ENCODE measurements around the gene CFAP69. TPM values are rescaled to one million over a fixed set of nuclear protein-coding genes. Genes with fewer than 3 reads are reported as not detected.

CFAP69 gene
- total RNA-seq, 1 experiment from 2014 or later = 3.4 TPM

DNA sequence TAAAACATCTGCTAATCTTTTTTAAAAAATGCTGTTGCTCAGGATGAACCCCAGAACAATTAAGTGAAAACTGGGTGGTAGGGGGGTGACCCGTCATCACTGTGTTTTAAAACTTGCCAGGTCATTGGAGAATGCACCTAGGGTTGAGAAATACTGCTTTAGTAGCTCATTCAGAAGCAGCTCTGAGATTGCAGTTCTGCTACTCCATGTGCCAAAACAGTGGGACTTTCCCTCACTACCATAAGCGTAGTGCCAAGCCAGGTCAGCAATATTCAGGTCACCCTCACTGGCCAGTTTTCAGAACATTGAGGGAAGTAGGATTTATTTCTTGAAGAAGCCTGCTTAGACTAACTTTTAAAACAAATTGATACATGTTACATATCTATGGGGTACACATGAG is 28.2 kb upstream of the CFAP69 start (continued):
- TF ChIP-seq, protein P1, sequence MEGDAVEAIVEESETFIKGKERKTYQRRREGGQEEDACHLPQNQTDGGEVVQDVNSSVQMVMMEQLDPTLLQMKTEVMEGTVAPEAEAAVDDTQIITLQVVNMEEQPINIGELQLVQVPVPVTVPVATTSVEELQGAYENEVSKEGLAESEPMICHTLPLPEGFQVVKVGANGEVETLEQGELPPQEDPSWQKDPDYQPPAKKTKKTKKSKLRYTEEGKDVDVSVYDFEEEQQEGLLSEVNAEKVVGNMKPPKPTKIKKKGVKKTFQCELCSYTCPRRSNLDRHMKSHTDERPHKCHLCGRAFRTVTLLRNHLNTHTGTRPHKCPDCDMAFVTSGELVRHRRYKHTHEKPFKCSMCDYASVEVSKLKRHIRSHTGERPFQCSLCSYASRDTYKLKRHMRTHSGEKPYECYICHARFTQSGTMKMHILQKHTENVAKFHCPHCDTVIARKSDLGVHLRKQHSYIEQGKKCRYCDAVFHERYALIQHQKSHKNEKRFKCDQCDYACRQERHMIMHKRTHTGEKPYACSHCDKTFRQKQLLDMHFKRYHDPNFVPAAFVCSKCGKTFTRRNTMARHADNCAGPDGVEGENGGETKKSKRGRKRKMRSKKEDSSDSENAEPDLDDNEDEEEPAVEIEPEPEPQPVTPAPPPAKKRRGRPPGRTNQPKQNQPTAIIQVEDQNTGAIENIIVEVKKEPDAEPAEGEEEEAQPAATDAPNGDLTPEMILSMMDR (IDR thresholded peaks at IDR 0.05) = no peak
- TF ChIP-seq GTF2I (CRISPR knock-in tag; conservative IDR thresholded peaks at IDR 0.05) (no peak), RELA (CRISPR knock-in tag; IDR thresholded peaks at IDR 0.05; ENCODE audit: borderline replicate concordance) (no peak), NFATC4 (CRISPR knock-in tag; IDR thresholded peaks at IDR 0.05) (no peak), CREB1 (CRISPR knock-in tag; IDR thresholded peaks at IDR 0.05) (no peak), NR3C1 (CRISPR knock-in tag; conservative IDR thresholded peaks at IDR 0.05; ENCODE audit: low read depth) (no peak), NR2C2 (CRISPR knock-in tag; IDR thresholded peaks at IDR 0.05) (no peak), ZNF263 (CRISPR knock-in tag; IDR thresholded peaks at IDR 0.05; ENCODE audit: low read depth) (no peak), KAT7 (CRISPR knock-in tag; IDR thresholded peaks at IDR 0.05; ENCODE audit: borderline replicate concordance) (no peak)
- TF ChIP-seq, protein P2, sequence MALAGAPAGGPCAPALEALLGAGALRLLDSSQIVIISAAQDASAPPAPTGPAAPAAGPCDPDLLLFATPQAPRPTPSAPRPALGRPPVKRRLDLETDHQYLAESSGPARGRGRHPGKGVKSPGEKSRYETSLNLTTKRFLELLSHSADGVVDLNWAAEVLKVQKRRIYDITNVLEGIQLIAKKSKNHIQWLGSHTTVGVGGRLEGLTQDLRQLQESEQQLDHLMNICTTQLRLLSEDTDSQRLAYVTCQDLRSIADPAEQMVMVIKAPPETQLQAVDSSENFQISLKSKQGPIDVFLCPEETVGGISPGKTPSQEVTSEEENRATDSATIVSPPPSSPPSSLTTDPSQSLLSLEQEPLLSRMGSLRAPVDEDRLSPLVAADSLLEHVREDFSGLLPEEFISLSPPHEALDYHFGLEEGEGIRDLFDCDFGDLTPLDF (CRISPR knock-in tag; IDR thresholded peaks at IDR 0.05) = no peak

DNA sequence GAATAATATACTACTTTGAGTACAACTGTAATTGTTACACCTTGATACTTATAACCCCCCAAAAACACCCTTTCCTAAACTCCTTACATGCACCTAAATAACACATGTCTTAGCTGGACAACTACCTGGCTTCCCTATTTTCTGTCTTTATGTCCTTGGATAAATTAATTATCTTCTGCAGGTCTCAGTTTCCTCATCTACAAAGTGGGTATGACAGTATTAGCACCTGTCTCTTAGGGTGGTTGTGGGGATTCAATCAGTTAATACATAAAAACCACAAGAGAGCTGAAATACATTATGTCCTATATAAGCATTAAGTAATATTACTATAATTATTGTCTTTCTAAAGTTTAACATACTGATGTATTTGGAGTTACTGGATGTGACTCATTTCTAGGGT is 22.6 kb upstream of the CFAP69 start:
- POLR2A ChIA-PET = no interaction called here

More for the DNA sequence above, 22.6 kb upstream of the CFAP69 start:
- H3K27me3 Mint-ChIP-seq (ENCODE audit: low read depth) = no peaks in the 10 kb centered on the region
- ATAC-seq (no peak), DNase-seq (ENCODE audit: low spot score) (no peak)
- H3K4me1 Mint-ChIP-seq = peaks cover 37% of the 10 kb centered on the region
- TF ChIP-seq ZBTB21 (CRISPR knock-in tag; IDR thresholded peaks at IDR 0.05; ENCODE audit: borderline replicate concordance) (no peak), NFATC4 (CRISPR knock-in tag; IDR thresholded peaks at IDR 0.05) (no peak), GABPB1 (CRISPR knock-in tag; IDR thresholded peaks at IDR 0.05) (no peak), ZNF317 (CRISPR knock-in tag; IDR thresholded peaks at IDR 0.05; ENCODE audit: borderline replicate concordance, low read depth) (no peak), FOXK1 (CRISPR knock-in tag; IDR thresholded peaks at IDR 0.05) (no peak), ZNF138 (CRISPR knock-in tag; conservative IDR thresholded peaks at IDR 0.05) (no peak), EMX1 (CRISPR knock-in tag; IDR thresholded peaks at IDR 0.05) (no peak), SMAD3 (CRISPR knock-in tag; IDR thresholded peaks at IDR 0.05; ENCODE audit: borderline replicate concordance) (no peak), ZNF121 (CRISPR knock-in tag; IDR thresholded peaks at IDR 0.05) (no peak), GRHL2 (CRISPR knock-in tag; IDR thresholded peaks at IDR 0.05; ENCODE audit: insufficient replicate concordance, severe bottlenecking) (no peak), TP53 (CRISPR knock-in tag; IDR thresholded peaks at IDR 0.05) (no peak), OVOL2 (CRISPR knock-in tag; IDR thresholded peaks at IDR 0.05; ENCODE audit: borderline replicate concordance) (no peak)
- TF ChIP-seq, protein P3, sequence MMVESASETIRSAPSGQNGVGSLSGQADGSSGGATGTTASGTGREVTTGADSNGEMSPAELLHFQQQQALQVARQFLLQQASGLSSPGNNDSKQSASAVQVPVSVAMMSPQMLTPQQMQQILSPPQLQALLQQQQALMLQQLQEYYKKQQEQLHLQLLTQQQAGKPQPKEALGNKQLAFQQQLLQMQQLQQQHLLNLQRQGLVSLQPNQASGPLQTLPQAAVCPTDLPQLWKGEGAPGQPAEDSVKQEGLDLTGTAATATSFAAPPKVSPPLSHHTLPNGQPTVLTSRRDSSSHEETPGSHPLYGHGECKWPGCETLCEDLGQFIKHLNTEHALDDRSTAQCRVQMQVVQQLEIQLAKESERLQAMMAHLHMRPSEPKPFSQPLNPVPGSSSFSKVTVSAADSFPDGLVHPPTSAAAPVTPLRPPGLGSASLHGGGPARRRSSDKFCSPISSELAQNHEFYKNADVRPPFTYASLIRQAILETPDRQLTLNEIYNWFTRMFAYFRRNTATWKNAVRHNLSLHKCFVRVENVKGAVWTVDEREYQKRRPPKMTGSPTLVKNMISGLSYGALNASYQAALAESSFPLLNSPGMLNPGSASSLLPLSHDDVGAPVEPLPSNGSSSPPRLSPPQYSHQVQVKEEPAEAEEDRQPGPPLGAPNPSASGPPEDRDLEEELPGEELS (CRISPR knock-in tag; IDR thresholded peaks at IDR 0.05) = no peak
- TF ChIP-seq, protein P1 (IDR thresholded peaks at IDR 0.05) = no peak
- TF ChIP-seq, protein P4, sequence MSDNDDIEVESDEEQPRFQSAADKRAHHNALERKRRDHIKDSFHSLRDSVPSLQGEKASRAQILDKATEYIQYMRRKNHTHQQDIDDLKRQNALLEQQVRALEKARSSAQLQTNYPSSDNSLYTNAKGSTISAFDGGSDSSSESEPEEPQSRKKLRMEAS (CRISPR knock-in tag; IDR thresholded peaks at IDR 0.05) = no peak
- H3K9me3 Mint-ChIP-seq = no peaks in the 10 kb centered on the region
- peaks cover 5% of the 10 kb centered on the region for H3K36me3 Mint-ChIP-seq
- H3K27ac Mint-ChIP-seq = no peak overlapping the region
- no peak overlapping the region for H3K4me3 Mint-ChIP-seq
- CTCF ChIA-PET = interaction anchor here (3.3 kb wide), 1 partner anchor 10 kb away, joined by 29 read pairs; the partner anchor contains the start of gene STEAP2

Measured in WTC11 (cell line).